ENCODE results near the gene ZC3H4. TPM values are rescaled to one million over a fixed set of nuclear protein-coding genes. Genes with fewer than 3 reads are reported as not detected.
A peak's percentile ranks its signal among the peaks of the same experiment; 100 is the strongest.

Gene ZC3H4
- total and polyA plus RNA-seq, 2 experiments from 2014 or later, result 26.7 to 36.9 TPM

GRCh38 chr19:47022541-47023447 lies 90.8 kb downstream of the ZC3H4 start:
- Histone ChIP-seq H3K9me2 (ENCODE audit: insufficient read depth) (no peaks in the 10 kb centered on the region), H3K4me2 (peak overlapping the region; percentile 83), H3F3A (replicated peaks; ENCODE audit: low read depth) (peaks cover 11% of the 10 kb centered on the region; the same call in 1 of the 2 replicates), H3K36me3 (ENCODE audit: insufficient read depth) (no peaks in the 10 kb centered on the region), H3K27ac (ENCODE audit: low read depth) (no peak overlapping the region), H3K27me3 (ENCODE audit: insufficient read depth) (peaks cover 72% of the 10 kb centered on the region), H3K4me1 (ENCODE audit: insufficient read depth) (peaks cover 14% of the 10 kb centered on the region; the same call in 1 of the 2 replicates), H4K20me1 (replicated peaks; ENCODE audit: insufficient read depth) (no peaks in the 10 kb centered on the region; the same call in 1 of the 2 replicates), H2AFZ (no peak overlapping the region), H3K4me3 (peak overlapping the region; percentile 54), H3K79me2 (replicated peaks; ENCODE audit: insufficient read depth) (no peaks in the 10 kb centered on the region)
- ATAC-seq, result peak; percentile 2; the same call in 2 of the 3 replicates
- Mint-ChIP-seq H3K36me3 (ENCODE audit: low read depth) (no peaks in the 10 kb centered on the region; the same call in 2 of the 3 replicates), H3K4me1 (peaks cover 13% of the 10 kb centered on the region), H3K27me3 (ENCODE audit: insufficient read depth, low read depth, poor library complexity) (peaks cover 69% of the 10 kb centered on the region), H3K27ac (no peak overlapping the region; the same call in 1 of the 2 replicates), H3K9me3 (no peaks in the 10 kb centered on the region; the same call in 2 of the 3 replicates), H3K4me3 (peak overlapping the region; percentile 63)
- DNase-seq (ENCODE audit: low spot score), result peak; percentile 58
- TF ChIP-seq CREB1 (CRISPR knock-in tag; IDR thresholded peaks at IDR 0.05; ENCODE audit: low read depth) (peak; percentile 49; the same call in 1 of the 2 replicates), EZH2phosphoT487 (IDR thresholded peaks at IDR 0.05; ENCODE audit: unreplicated experiment) (no peak), EZH2 (IDR thresholded peaks at IDR 0.05; ENCODE audit: low read depth, unreplicated experiment) (peak; percentile 63), REST (IDR thresholded peaks at IDR 0.05; ENCODE audit: unreplicated experiment) (no peak), JUNB (IDR thresholded peaks at IDR 0.05; ENCODE audit: unreplicated experiment) (no peak), POLR2AphosphoS5 (IDR thresholded peaks at IDR 0.05; ENCODE audit: low read depth) (no peak), ETS1 (IDR thresholded peaks at IDR 0.05) (no peak), NANOG (IDR thresholded peaks at IDR 0.05; ENCODE audit: borderline replicate concordance) (no peak), ZNF462 (CRISPR knock-in tag; IDR thresholded peaks at IDR 0.05) (no peak), STAT1 (IDR thresholded peaks at IDR 0.05; ENCODE audit: unreplicated experiment) (no peak), ZNF331 (CRISPR knock-in tag; IDR thresholded peaks at IDR 0.05; ENCODE audit: low read depth) (no peak), CTCF (conservative IDR thresholded peaks at IDR 0.05; ENCODE audit: low read depth in 2 of 2) (no peak), ZNF114 (CRISPR knock-in tag; IDR thresholded peaks at IDR 0.05) (no peak)
